Pons (tissue), 1 donor: ENCODE measurements around the gene CEP20.

ENCODE experiments used
- DNase-seq: peaks from one replicate; pipeline ENCODE4 v3.0.0-alpha.2; 2016; ENCODE audit warnings: low spot score

CEP20 gene

GRCh38 chr16:15830832-15831451 lies 57.5 kb downstream of the CEP20 start:
- no peak for DNase-seq

GRCh38 chr16:15829460-15829859 lies 58.9 kb downstream of the CEP20 start:
- DNase-seq: peak; percentile 5

- no peak for DNase-seq
Measured at GRCh38 chr16:15827709-15828343, 60.6 kb downstream of the CEP20 start.

- DNase-seq: no peak
Measured at GRCh38 chr16:15827299-15827698, 61.1 kb downstream of the CEP20 start.

- DNase-seq: no peak
Measured at GRCh38 chr16:15825750-15826305, 62.6 kb downstream of the CEP20 start.

GRCh38 chr16:15822957-15823356 lies 65.4 kb downstream of the CEP20 start:
- peak; percentile 8 for DNase-seq

GRCh38 chr16:15820837-15821236 lies 67.6 kb downstream of the CEP20 start:
- no peak for DNase-seq

GRCh38 chr16:15819046-15819445 lies 69.4 kb downstream of the CEP20 start:
- DNase-seq: no peak

GRCh38 chr16:15817446-15817845 lies 71.0 kb downstream of the CEP20 start:
- DNase-seq: no peak

- no peak for DNase-seq
Measured at GRCh38 chr16:15816228-15816627, 72.2 kb downstream of the CEP20 start.
